ENCODE results near the gene COL27A1.

Gene COL27A1

DNA sequence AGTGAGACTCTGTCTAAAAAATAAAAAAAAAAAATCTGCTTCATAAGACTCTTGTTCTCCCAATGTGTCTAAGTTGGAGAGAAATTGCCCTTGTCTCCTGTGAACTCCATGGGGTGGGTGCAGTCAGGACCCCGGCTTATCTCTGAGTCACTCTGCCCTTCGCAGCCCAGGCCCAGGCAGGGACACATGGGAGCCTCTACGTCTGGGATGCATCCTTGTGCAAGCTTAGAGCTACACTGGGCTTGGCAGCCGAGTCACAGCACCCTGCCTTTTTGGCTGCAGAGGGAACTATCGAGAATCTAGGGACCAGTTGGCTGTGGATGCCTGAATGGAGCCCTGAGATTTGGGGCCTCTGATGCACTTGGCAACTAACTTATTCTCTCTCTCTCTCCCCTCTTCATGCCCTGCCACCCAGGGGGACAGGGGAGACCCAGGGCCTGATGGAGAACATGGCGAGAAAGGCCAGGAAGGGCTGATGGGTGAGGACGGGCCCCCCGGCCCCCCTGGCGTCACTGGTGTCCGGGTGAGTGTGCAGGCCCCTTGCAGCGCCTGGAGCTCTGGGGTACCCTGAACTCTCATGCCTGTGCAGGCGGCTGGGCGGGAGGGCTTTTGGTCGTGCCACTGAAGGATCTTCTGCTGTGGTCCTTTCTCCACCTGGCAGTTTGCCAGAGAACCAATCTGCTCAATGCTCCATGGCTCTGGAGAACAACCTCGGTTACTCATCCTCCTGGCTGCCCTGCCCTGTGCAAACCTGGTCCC, 120.1 kb downstream of the COL27A1 start:
- DNase-seq = no peak

DNA sequence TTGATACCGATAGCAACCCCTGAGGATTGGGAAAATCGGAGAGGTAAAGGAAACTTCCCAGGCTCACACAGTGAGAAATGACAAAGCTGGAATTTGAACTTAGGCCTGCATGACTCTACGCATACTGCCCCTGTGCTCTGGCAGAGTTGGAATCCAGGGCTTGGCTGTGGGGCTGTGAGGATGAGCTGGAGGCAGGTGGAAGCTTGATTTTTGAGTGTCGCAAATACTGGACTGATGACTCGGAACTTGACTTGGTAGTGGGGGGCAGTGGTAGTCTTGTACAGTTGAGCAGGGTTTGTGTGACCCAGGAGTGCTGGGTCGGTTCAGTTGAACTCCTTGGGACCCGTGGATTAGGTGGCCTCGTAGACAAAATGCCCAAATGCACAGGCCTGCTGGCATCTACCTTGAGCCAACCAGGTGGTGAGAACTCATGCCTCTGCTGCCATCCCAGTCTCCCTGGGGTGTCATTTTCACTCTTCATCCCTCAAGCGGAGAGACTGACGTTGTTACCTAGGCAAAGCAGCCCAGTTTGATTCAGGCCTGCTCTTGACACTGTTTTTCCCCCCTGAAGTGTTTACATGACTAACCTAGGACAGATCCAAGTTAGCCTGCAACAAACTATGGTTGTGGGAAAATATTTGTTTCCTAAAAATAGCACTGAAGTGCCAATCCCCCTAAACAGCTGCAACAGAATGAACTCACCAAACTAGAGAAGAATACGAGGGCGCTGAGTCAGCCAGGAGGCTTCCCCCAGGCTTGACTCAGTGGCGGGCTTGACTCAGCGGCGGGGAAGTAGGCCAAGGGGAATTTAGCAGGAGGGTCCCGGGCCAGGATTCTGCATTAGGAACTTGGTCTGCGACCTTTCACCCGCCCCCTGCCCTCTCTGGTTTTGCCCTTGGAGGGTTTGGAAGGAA, 121.8 kb downstream of the COL27A1 start:
- no peak for DNase-seq

DNA sequence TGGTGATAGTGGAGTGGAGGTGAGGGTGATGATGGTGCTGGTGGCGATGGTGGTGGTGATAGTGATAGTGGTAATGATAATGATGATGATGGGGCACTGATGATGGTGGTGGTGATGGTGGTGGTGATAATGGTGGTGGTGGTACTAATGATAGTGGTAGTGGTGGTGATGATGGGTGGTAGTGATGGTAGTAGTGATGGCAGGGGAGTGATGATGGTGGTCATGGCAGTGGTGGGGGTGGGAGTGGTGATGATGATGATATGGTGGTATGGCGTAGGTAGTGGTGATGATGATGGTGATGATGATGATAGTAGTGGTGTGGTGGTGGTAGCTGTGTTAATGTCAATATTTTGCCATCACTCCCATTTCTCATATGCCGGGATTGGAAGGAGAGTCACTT, 123.0 kb downstream of the COL27A1 start:
- no peak for DNase-seq

DNA sequence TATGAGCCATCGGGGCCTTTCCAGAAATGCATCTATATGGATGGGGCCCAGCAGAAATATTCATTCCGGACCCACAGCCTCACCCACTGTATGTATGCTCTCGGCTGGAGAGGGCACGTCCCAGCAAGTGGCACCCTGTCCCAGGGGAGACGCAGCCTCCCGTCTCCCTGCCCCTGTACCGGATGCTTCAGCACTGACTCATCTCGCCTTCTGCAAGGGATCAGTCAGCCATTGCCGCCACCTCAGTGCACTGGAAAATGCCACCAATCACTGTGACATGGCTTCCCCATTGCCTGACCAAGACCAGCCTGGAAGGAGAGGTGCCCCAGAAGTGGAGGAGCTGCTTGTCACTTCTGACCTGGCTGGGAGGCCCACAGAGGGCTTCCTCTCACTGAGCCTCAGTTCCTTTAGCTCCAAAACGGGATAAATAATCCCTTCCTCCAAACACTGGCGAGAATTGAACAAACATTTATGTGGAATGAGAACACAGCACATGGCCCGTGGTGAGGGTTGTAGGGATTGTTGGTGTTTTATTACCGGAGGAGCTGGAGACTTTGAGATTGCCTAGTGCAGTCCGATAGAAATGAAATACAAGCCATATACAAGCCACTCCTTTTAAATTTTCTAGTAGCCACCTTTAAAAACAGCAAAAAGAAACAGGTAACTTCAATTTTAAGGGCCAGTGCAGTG, 123.7 kb downstream of the COL27A1 start:
- no peak for DNase-seq

DNA sequence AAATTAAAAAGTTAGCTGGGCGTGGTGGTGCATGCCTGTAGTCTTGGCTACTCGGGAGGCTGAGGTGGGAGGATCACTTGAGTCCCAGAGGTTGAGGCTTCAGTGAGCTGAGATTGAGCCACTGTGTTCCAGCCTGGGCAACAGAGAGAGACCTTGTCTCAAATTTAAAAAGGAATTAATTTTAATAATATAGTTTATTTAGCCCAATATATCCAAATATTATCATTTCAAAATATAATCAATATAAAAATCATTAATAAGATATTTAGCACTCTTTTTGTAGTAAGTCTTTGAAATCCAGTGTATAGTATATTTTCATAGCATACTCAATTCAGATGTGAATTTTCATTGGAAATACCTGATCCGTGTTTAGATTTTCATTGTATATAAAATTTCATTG, 124.4 kb downstream of the COL27A1 start:
- no peak for DNase-seq

DNA sequence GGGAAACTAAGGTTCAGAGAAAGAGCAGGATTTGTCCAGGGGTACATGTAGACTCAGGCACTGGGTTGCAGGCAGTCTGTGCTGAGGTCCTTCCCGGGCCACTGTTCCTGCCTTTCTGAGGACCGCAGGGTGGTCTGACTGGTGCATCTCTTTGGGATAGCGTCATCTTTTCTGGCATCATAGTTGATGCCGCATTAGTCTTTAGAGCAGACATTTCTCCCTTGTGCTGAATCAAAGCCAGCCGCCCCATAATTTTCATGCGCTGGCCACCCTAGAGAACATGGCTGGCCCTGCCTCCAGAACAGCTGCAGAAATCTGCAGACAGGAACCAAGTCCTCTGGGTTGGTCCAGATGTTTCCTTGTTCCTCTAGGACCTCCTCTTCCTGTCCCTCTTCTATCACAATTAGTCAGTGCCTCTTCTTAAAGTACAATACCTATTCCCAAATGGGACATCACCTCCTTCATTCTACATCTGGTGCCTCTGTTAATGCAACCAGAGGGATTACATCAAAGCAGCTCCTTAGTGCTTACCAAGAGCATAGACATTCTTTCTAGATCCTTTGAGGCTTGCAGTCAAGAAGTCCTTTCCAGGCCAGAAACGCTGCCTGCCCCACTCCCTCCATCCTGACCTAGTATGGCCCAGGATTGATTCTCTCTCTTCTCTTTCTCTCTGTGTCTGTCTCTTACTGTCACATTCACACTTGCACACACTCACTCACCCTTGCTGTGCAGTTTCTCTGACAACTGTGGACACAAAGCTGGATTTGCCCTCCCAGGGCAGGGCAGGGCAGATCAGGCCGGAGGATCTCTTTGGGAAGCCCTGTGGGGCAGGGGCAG, 125.5 kb downstream of the COL27A1 start:
- DNase-seq = no peak

DNA sequence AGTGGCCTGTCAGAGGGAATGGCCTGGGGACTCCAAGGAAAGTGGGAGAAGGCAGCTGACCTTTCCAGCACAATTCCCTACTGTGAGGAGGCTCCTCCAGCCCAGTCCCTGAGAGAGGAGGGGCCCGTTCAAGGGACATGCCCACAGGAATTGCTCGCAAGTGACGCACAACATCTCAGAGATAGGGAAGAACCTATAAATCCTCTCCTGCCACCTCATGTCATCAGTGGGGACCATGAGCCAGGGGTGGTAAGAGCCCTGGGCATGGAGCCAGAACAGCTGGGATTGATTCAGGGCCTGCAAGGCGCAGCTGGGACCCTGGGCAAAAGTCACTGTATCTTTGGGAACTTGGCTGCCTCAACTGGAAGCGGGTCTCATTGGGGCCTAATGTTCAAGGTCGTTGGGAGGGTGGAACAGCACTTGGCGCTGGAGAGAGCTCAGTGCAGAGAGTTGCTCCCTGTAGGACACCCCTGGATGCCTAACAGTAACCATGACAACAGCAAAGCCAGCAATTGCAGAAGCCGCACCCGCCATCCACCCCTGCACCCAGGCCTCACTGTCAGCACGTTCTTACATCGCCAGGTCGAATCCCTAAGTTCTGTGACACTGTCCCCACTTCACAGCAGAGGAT, 126.3 kb downstream of the COL27A1 start:
- no peak for DNase-seq

DNA sequence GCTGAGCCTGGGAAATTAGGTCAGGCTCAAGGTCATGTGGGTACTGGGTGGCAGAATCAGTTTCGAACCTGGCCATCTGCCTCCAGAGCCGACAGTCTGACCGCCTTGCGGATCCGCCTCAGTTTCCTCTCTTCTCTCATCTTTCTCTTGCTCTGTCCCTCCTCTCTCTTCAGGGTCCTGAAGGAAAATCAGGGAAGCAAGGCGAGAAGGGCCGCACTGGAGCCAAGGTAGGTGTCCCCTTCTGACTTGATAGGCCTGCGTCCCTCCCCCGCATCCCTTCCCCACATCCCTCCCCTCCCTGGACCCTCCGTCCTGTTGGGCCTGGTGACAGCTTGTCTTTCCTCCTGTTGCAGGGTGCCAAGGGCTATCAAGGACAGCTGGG, 126.8 kb downstream of the COL27A1 start:
- no peak for DNase-seq

DNA sequence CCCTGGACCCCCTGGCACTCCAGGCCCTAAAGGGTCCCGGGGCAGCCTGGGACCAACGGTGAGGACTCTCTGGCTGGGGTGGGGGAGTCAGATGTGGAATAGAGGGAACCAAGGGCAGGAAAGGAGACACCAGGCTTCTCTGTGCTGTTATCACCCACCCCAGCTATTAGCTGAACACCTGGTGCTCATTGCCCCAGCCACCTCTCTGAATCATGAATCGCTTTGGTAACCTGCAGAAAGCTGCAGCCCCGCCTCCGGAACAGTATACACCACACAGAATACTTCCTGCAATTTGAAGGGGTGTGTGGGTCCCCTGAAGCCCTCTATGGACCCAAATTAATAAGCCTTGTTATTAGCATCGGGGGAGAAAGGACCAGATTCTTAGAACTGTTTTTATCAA, 127.2 kb downstream of the COL27A1 start:
- DNase-seq = no peak

DNA sequence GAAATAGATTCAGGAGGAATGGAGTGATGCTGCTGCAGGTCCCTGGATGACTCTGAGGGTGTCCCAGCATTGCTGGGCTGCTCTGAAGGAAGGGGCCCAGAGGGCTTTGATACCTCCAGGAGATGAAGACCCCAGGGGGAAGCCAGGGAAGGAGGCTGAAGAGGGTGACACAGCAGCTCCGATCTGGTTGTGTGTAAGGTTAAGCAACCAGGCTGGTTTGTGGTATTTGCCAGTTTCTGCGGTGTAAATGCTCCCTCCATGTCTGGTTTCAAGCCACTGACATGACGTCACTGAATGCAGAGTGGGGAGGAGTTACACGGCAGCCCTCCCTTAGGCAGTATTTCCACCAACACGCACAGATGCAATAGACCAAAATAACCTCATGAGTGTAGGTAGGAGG, 127.6 kb downstream of the COL27A1 start:
- DNase-seq = no peak

DNA sequence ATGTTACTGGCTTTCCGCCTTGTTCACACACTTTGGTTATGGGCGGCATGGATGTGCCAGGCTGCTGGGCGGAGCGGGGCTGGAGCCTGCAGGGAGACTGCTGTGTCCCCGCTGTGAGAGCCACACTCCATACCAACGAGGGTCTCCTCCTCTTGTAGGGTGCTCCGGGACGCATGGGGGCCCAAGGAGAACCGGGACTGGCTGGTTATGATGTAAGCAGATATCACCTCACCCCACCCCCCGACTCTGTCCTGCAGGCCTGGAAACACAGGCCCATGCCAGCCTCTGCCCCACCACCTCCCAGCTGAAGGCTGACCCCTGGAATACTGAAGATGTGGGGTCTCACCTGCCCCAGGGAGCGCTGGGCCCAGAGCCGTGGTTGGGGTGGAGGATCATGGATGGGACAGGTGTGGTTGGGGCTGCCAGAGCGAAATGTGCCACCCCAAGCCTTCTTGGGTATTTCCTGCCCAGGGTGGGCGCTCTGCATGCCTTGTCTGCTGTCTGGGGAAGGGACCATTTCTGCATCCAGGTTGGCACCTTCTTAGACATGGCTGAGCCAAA, 128.3 kb downstream of the COL27A1 start:
- DNase-seq = no peak

DNA sequence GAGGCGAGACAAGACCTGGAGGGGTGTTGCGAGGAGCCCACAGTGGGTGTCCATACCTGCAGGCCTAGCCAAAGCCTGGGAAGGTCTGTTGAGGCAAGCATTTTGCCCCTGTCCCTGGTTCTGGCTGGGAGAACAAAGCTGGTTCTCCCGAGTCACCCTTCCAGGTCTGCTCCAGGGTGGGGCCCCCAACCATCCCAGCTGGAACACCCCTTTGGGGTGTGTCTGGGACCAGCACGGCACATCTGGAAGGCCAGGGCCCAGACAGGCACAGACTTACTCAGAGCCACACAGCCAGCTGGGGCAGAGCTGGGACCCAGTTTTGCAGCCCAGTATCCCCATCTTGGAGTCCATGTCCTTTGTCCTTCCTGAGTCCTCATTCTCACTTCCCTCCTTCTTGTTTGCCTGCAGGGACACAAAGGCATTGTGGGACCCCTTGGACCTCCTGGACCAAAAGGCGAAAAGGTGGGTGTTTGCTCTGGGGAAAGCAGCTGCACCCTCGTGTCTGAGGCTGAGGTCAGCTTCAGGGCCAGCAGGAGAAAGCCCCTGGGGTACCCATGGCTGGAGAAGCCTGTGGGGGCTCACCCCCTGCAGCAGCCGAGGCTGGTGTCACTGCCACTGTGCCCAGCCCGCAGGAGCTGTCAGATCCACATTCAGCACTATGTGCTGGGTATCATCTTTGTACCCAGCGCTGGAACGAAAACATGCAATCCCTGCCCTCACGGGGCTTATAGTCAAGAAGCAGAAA, 129.2 kb downstream of the COL27A1 start:
- DNase-seq = no peak

DNA sequence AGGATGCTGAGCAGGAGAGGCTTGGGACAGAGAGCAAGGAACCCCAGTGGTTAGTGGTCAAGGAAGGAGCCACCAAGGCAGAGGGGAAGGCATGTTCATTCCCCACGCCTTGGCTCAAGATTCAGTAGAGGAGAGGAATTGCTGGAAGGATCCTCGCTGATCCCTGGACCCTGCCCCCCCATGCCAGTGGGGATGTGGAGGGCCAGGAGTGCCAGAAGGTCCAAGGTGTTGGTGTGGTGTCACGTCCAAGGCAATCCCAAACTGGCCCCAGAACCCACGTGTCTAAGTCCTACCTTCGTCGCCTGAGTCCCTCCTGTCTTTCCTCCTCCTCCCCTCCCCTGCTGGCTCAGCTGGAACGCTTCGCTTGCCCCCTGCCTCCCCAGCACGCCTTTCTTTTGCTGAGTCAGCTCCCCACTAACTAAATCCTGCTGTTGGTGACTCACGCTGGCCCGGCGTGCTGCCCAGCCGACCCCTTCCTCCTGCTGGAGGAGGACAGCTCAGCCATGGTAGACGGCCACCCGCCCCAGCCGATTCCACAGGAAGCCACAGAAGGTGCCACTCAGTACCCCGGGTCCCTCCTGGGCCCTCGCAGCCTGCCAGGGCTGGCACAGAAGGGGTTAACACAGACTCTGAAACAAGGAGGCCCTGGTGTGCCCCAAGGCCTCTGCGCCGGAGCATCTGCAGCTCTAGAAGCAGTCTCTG, 130.0 kb downstream of the COL27A1 start:
- no peak for DNase-seq

DNA sequence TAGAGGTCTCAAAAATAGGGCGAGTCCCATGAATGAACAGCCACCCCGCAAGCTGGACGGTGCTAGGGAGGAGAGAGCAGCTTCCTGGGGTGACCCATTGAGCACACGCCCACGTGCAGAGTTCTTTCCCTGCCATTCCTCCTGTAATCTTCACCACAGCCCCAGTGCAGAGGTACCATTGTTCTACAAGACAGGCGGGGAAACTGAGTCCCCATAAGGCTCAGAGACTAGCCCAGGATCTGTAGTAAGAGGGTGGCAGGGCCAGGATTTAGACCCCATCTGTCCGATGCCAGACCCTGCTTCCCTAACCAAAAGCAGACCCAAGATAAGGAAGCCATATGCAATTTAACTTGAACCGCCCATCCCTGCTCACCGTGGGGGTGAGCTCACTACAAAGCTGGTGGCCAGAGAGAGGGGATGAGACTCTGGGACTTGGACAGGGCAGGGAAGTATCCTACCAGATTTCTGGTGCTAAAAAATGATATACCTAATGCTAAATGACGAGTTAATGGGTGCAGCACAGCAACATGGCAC, 130.9 kb downstream of the COL27A1 start:
- DNase-seq = no peak

DNA sequence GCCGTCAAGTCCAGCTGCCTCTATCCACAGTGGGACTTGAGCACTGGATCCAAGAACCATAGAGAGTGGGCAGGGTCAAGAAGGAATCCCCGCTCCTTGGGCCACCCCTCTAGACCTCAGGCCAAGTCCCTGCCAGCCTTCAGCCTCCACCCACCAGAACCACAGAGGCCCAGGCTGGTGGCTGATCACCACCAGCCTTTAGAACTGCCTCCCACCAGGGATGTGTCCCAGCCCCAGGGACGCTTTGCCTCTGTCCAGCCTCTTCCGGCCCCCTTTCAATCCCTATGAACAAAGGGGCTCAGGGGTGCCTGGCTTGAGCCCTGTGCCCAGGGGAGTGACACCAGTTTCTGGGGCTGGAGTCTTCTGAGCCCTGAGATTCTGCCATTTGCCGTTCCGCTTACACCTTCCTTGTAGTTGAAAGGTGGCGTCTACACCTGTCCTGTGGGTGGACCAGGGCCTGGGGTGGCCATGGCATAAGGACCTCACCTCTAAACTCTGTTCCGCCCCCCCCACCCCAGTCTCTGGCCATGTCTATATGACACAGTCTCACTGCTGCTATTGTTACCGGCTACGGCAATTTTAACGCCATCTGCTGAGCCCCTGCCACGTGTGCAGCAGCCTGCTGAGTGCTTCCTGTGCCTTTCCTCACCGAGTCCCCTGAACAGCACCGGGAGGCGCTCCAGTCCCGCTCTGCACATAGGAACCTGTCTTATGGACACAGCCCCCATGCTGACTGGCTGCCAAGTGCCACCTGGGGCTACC, 131.8 kb downstream of the COL27A1 start:
- no peak for DNase-seq

DNA sequence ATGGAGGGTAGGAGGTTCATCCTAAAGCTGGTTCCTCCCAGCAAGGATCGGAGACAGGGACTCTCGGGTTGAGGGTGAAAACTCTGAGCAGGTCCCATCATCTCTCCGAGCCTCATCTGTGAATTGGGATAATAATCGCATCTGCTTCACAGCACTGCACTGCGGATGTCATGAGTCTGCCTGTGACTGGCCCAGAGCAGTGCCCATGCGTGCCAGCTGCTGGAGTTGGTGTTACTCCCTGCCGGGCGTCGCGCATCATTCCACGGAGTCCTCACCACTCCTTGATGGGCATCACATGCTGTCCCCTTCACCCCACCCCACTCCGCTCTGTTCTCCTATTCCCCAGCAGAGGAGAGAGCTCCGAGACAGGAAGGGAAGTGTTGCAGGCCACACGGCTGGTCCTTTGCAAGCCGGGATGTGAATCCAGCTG, 132.4 kb downstream of the COL27A1 start:
- no peak for DNase-seq

DNA sequence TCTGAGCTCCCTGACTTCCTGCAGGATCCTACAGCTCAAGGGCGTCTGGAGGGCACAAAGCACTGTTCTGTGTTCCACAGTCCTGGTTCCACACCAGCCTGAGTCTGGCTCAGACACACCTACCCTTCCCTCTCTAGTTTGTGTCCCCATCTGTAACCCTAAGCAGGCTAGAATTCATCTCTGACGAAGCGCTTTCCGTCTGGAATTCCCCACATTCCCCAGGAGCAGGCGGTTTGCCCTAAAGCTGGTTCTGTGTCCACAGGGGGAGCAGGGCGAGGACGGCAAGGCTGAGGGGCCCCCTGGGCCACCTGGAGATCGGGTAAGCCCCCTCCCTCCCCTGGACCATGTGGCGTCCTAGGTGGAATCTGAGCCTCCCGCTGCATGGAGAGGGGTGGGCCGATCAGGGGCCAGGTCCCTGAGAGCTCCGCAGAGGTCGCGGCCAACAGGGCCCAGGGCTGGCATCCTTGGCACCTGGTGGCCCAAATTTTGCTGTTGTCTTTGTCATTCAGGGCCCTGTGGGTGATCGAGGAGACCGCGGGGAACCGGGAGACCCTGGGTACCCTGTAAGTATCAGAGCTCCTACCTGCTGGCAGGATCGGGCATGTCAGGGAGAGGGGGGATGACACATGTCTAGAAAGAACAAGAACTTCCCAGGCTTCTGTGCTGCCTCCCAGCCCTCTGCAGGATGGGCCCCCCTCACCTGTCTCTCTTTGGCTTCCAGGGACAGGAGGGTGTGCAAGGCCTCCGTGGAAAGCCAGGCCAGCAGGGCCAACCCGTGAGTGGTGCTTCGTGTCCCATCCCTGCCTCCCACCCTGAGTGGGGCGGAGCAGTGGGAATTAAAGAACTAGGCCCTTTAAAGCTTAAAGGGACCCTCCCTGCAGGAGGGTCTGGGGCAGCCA, 133.1 kb downstream of the COL27A1 start:
- no peak for DNase-seq

DNA sequence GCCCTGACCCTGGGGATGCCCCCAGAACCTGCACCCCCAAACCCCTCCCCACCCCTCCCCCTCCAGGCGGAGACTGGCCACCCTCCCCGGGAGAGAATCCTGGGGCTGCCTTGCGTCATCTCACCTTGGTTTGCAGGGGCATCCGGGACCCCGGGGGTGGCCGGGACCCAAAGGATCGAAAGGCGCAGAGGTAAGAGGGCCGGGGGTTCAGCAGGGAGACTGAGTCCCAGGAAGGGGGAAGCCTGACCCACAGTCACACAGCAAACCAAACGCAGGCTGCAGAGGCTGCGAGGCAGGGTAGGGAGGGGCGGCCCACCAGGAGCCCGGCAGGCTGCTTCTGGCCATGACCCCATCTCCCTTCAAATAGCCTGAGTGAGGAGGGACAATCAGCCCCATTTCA, 133.8 kb downstream of the COL27A1 start:
- no peak for DNase-seq

Measured in activated effector memory CD4-positive, alpha-beta T cell treated with Interleukin-2 at 50 U/mL for 16 hours (primary cell).